ENCODE results near the gene ZIC1. TPM values are rescaled to one million over a fixed set of nuclear protein-coding genes. Genes with fewer than 3 reads are reported as not detected.

ZIC1 gene
- total RNA-seq = not detected

GRCh38 chr3:147409143-147410115, at the start of gene ZIC1:
ZIC1 (plus strand) TSS chr3:147409365; CDS start chr3:147410113, 748 bp downstream.
- ChIA-PET POLR2A (no interaction called here), CTCF (no interaction called here)
- H3K4me1 Mint-ChIP-seq = peaks cover 23% of the 10 kb centered on the region
- H3K27ac Mint-ChIP-seq = peak within 1 kb of the TSS; percentile 57
- peaks cover 37% of the 10 kb centered on the region for H3K36me3 Mint-ChIP-seq (ENCODE audit: low read depth)
- peak within 1 kb of the TSS; percentile 22 for H3K4me3 Mint-ChIP-seq
- H3K9me3 Mint-ChIP-seq = peaks cover 11% of the 10 kb centered on the region
- peaks cover 81% of the 10 kb centered on the region for H3K27me3 Mint-ChIP-seq
- DNase-seq = no peak

- peaks cover 2% of the 10 kb centered on the region for H3K36me3 Mint-ChIP-seq (ENCODE audit: low read depth)
- no peak for DNase-seq
- no peak overlapping the region for H3K27ac Mint-ChIP-seq
- POLR2A ChIA-PET = no interaction called here
- no peaks in the 10 kb centered on the region for H3K9me3 Mint-ChIP-seq
- peaks cover 56% of the 10 kb centered on the region for H3K27me3 Mint-ChIP-seq
- H3K4me1 Mint-ChIP-seq = no peaks in the 10 kb centered on the region
- CTCF ChIA-PET = interaction anchor here (0.5 kb wide), 1 partner anchor 73 kb away, joined by 3 read pairs; no protein-coding TSS in a partner anchor
- no peak overlapping the region for H3K4me3 Mint-ChIP-seq
Observed at GRCh38 chr3:147360051-147360439, 49.1 kb upstream of the ZIC1 start.

GRCh38 chr3:147360646-147361453, 48.3 kb upstream of the ZIC1 start:
- Mint-ChIP-seq H3K4me1 (no peaks in the 10 kb centered on the region), H3K4me3 (no peak overlapping the region), H3K27me3 (peaks cover 50% of the 10 kb centered on the region), H3K9me3 (no peaks in the 10 kb centered on the region), H3K27ac (no peak overlapping the region), H3K36me3 (ENCODE audit: low read depth) (peaks cover 2% of the 10 kb centered on the region)
- ChIA-PET POLR2A (no interaction called here), CTCF (interaction anchor here (0.5 to 1.5 kb wide), 3 partner anchors 21 to 72 kb away, joined by 3 read pairs; no protein-coding TSS in a partner anchor)
- DNase-seq = no peak

DNA sequence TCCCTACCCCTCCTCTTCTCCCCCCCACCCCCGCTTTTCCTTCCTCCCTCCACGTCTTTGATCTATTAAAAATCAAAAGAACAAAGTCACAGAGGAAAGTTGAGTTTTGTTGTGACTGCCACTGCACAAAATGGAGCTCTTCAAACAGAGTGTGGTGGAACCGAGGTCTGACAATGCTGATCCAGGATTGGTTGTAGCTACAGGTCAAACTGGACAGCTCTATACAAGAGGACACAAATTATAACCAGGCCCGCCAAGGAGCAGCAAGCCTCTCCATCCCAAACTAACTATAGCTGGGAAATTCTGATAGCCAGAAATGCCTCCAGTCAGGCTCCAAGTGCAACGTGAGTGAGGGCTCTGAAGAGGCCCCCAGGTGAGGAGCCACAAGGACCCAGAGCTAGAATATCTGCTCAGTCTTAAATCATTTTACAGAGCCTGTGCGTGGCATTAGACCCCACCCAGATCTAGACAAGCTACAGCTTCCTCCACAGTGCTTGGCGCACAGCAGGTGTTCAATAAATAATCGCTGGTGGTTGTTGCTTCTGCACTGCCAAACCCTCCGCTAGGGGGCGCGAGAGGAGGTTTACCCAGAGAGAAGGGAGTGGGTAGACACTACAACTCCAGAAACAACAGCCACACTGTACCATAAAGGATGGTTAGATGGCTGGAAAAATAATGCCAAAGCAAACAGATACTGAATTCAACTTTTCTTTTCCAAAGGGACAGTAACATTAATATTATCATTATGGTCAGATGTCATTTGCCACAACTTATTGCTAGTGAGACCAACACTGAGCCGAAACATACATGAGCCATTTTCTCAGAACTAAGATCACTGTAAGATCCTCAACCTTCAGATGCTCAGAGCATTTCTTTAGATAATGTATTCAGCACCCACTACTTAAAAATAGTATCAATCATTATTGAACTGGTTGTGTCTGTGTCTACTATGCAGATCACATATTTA, 47.4 kb upstream of the ZIC1 start:
- no peaks in the 10 kb centered on the region for H3K4me1 Mint-ChIP-seq
- DNase-seq = peak; percentile 47
- POLR2A ChIA-PET = no interaction called here
- CTCF ChIA-PET = interaction anchor here (1.1 to 1.5 kb wide), 2 partner anchors 20 to 49 kb away, joined by 3 read pairs; no protein-coding TSS in a partner anchor
- peaks cover 42% of the 10 kb centered on the region for H3K27me3 Mint-ChIP-seq
- no peak overlapping the region for H3K4me3 Mint-ChIP-seq
- H3K27ac Mint-ChIP-seq = no peak overlapping the region
- no peaks in the 10 kb centered on the region for H3K9me3 Mint-ChIP-seq
- H3K36me3 Mint-ChIP-seq (ENCODE audit: low read depth) = peaks cover 2% of the 10 kb centered on the region

DNA sequence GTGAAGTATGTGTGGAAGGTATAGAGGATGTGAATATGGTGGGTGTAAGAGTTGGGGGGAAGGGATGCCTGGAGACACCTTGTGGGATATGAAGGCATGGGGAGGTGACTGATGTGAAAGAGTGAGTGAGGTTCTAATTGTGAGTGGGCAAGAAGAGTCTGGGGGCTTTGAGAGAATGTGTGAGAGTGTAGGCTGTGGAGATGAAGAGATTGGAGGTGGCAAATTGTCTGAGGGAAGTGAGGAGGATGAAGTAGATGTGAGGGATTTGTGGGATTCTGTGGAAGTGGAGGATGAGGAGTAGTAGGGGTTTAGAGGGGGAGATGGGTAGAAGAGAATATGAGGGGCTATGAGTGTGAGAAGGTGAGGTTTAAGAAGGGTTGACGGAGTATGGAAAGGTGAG, 44.4 kb upstream of the ZIC1 start:
- Mint-ChIP-seq H3K27me3 (peaks cover 41% of the 10 kb centered on the region), H3K36me3 (ENCODE audit: low read depth) (peaks cover 5% of the 10 kb centered on the region), H3K4me1 (no peaks in the 10 kb centered on the region), H3K4me3 (no peak overlapping the region), H3K9me3 (no peaks in the 10 kb centered on the region), H3K27ac (no peak overlapping the region)
- no peak for DNase-seq
- POLR2A ChIA-PET = no interaction called here
- CTCF ChIA-PET = no interaction called here

DNA sequence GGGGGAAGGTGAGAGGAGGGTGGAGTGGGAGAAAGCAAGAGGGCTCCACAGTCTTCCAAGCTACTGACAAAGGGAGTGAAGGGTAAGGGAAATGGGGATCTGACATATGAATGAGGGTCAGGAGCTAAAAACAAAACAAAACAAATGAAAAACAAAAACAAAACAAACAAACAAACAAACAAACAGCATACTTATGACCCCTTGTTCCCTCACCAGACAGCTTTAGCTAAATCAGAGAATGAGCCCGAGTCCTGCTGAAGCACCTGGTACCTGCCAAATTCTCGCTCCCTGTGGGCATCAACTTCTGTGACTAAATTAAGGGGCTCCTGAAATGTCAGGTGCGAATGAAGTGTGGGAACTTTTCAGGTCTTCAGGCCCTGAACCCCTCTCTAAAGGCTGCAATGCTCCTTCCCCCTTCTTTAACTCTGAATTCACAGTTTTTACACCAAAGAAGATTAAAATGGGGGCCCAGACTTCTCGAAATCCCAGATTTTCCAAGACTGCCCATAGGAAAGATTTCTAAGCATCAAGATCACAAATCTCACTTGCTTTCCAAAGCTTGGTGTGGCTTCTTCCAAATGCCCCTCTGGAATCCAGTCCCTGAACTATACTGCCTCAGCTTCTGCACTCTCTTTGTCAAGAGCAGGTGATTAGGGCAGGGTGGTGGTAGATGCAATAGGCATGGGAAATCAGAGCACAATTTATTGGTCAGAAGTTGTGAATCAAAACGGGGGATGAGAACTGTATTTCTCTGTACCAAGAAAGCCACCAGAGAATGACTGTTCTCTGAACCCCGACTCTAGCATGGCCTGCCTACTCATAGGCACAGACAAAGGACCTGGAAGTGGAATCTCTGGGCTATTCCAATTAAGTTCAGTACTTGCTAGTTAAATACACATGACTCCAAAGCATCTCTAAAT, 43.7 kb upstream of the ZIC1 start:
- Mint-ChIP-seq H3K4me3 (no peak overlapping the region), H3K27ac (no peak overlapping the region), H3K36me3 (ENCODE audit: low read depth) (peaks cover 10% of the 10 kb centered on the region), H3K27me3 (peaks cover 41% of the 10 kb centered on the region), H3K4me1 (no peaks in the 10 kb centered on the region), H3K9me3 (no peaks in the 10 kb centered on the region)
- POLR2A ChIA-PET = no interaction called here
- no peak for DNase-seq
- CTCF ChIA-PET = no interaction called here

DNA sequence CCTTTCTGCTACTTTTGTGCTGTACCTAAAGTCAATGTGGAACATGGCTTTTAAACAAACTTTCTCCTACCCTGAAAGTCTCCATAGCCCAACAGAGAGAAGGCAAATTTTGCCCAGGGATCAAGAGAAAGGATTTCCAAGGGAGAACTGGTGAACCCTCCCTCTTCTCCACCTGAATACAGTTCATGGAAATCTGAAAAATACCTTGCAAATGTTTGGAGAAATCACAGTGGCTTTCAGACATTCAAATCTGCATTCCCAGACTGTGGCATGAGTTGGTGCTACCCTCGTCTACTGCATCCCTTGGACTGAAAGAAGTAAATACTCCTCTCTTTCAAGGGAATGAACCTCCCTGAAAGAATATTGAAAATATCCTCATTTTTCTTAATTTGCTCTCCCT, 41.5 kb upstream of the ZIC1 start:
- Mint-ChIP-seq H3K4me1 (no peaks in the 10 kb centered on the region), H3K9me3 (no peaks in the 10 kb centered on the region), H3K27ac (no peak overlapping the region), H3K4me3 (no peak overlapping the region), H3K36me3 (ENCODE audit: low read depth) (peaks cover 8% of the 10 kb centered on the region), H3K27me3 (peaks cover 49% of the 10 kb centered on the region)
- no peak for DNase-seq
- ChIA-PET POLR2A (no interaction called here), CTCF (no interaction called here)

- no peak for DNase-seq
- Mint-ChIP-seq H3K27ac (no peak overlapping the region), H3K4me3 (no peak overlapping the region), H3K27me3 (peaks cover 52% of the 10 kb centered on the region), H3K36me3 (ENCODE audit: low read depth) (peaks cover 8% of the 10 kb centered on the region), H3K4me1 (no peaks in the 10 kb centered on the region), H3K9me3 (no peaks in the 10 kb centered on the region)
- CTCF ChIA-PET = no interaction called here
- POLR2A ChIA-PET = no interaction called here
Observed at GRCh38 chr3:147368151-147368550, 41.0 kb upstream of the ZIC1 start.

DNA sequence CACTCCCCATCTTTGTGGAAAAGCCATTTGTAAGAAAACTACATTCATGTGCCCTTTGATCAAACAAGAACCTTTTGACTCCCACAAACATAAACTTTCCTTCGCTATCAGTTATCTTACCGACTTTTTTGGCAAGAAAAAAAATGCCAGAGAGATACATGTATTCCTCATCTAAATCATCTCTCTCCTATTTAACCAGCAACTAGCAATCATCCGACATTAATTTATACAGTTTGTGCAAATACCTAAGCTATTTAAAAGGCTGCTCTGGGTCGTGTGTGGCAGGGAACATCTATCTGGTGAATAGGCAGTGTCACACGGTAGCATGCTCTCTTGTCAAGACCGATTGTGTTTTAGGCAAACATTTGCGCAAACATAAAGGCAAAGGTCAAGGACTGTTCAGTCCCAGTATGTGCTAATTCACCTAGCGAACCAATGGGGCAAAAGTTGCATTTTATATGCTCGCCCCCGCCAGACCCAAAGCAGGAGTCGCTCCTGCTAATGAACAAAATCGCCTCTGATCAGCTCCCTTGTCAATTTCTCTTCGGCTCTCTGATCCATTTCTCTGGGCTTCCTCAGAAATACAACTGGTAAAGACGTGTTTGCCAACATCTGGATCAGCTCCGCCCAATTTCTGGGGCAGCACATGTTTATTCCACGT, 40.5 kb upstream of the ZIC1 start:
- Mint-ChIP-seq H3K9me3 (no peaks in the 10 kb centered on the region), H3K27ac (no peak overlapping the region), H3K4me3 (no peak overlapping the region), H3K36me3 (ENCODE audit: low read depth) (peaks cover 8% of the 10 kb centered on the region), H3K4me1 (no peaks in the 10 kb centered on the region), H3K27me3 (peaks cover 55% of the 10 kb centered on the region)
- DNase-seq = no peak
- POLR2A ChIA-PET = no interaction called here
- CTCF ChIA-PET = no interaction called here

- no peak overlapping the region for H3K4me3 Mint-ChIP-seq
- ChIA-PET CTCF (no interaction called here), POLR2A (no interaction called here)
- peaks cover 8% of the 10 kb centered on the region for H3K36me3 Mint-ChIP-seq (ENCODE audit: low read depth)
- H3K27me3 Mint-ChIP-seq = peaks cover 59% of the 10 kb centered on the region
- DNase-seq = no peak
- H3K27ac Mint-ChIP-seq = no peak overlapping the region
- no peaks in the 10 kb centered on the region for H3K9me3 Mint-ChIP-seq
- H3K4me1 Mint-ChIP-seq = no peaks in the 10 kb centered on the region
Observed at GRCh38 chr3:147369231-147369630, 39.9 kb upstream of the ZIC1 start.

- no peak overlapping the region for H3K27ac Mint-ChIP-seq
- DNase-seq = no peak
- ChIA-PET POLR2A (no interaction called here), CTCF (no interaction called here)
- H3K27me3 Mint-ChIP-seq = peaks cover 60% of the 10 kb centered on the region
- no peaks in the 10 kb centered on the region for H3K4me1 Mint-ChIP-seq
- H3K36me3 Mint-ChIP-seq (ENCODE audit: low read depth) = peaks cover 8% of the 10 kb centered on the region
- H3K9me3 Mint-ChIP-seq = no peaks in the 10 kb centered on the region
- H3K4me3 Mint-ChIP-seq = no peak overlapping the region
Observed at GRCh38 chr3:147369661-147370123, 39.5 kb upstream of the ZIC1 start.
